ENCODE measurements around the gene MUC4. TPM values are rescaled to one million over a fixed set of nuclear protein-coding genes. Genes with fewer than 3 reads are reported as not detected.

The MUC4 gene
- total and polyA plus RNA-seq, 4 donors: 0.59 to 6.3 (median 2.0) TPM

- no peak overlapping the region for H3K27ac ChIP-seq (ENCODE audit: low read depth, low read length)
- H3K36me3 ChIP-seq (ENCODE audit: control insufficient read depth, insufficient read depth, low read length): no peaks in the 10 kb centered on the region
- DNase-seq (ENCODE audit: low read depth in 4 of 6, low spot score in 6 of 6): peak in 1 of 6 donors; percentile 55
- 80% methylated on average over 3 of the region's 16 CpGs for WGBS (ENCODE audit: insufficient coverage)
- no peaks in the 10 kb centered on the region for H3K9me3 ChIP-seq (ENCODE audit: control insufficient read depth, insufficient read depth, low read length)
- peaks cover 5% of the 10 kb centered on the region for H3K27me3 ChIP-seq (ENCODE audit: control insufficient read depth, insufficient read depth, low read length)
- no peak overlapping the region for H3K4me3 ChIP-seq (ENCODE audit: low read depth, low read length)
- H3K4me1 ChIP-seq (ENCODE audit: control insufficient read depth, insufficient read depth, low read length): peaks cover 31% of the 10 kb centered on the region
Observed at GRCh38 chr3:195755791-195756676, 55.7 kb downstream of the MUC4 start.

- DNase-seq (ENCODE audit: low read depth in 4 of 6, low spot score in 6 of 6): peak in 1 of 6 donors; percentile 19
- Histone ChIP-seq H3K27ac (ENCODE audit: low read depth, low read length) (no peak overlapping the region), H3K9me3 (ENCODE audit: control insufficient read depth, insufficient read depth, low read length) (no peaks in the 10 kb centered on the region), H3K36me3 (ENCODE audit: control insufficient read depth, insufficient read depth, low read length) (no peaks in the 10 kb centered on the region), H3K4me1 (ENCODE audit: control insufficient read depth, insufficient read depth, low read length) (peaks cover 26% of the 10 kb centered on the region), H3K27me3 (ENCODE audit: control insufficient read depth, insufficient read depth, low read length) (peaks cover 3% of the 10 kb centered on the region), H3K4me3 (ENCODE audit: low read depth, low read length) (no peak overlapping the region)
- 93% methylated on average over 1 of the region's 7 CpGs for WGBS (ENCODE audit: insufficient coverage)
Observed at GRCh38 chr3:195755391-195755790, 56.3 kb downstream of the MUC4 start.

GRCh38 chr3:195754906-195755305, 56.8 kb downstream of the MUC4 start:
- no peaks in the 10 kb centered on the region for H3K9me3 ChIP-seq (ENCODE audit: control insufficient read depth, insufficient read depth, low read length)
- no peak overlapping the region for H3K4me3 ChIP-seq (ENCODE audit: low read depth, low read length)
- DNase-seq (ENCODE audit: low read depth in 4 of 6, low spot score in 6 of 6): no peak
- peaks cover 3% of the 10 kb centered on the region for H3K27me3 ChIP-seq (ENCODE audit: control insufficient read depth, insufficient read depth, low read length)
- H3K36me3 ChIP-seq (ENCODE audit: control insufficient read depth, insufficient read depth, low read length): no peaks in the 10 kb centered on the region
- H3K27ac ChIP-seq (ENCODE audit: low read depth, low read length): no peak overlapping the region
- peaks cover 26% of the 10 kb centered on the region for H3K4me1 ChIP-seq (ENCODE audit: control insufficient read depth, insufficient read depth, low read length)
- 95% methylated on average over 6 of the region's 7 CpGs for WGBS (ENCODE audit: insufficient coverage)

GRCh38 chr3:195754141-195754540, 57.6 kb downstream of the MUC4 start:
- Histone ChIP-seq H3K9me3 (ENCODE audit: control insufficient read depth, insufficient read depth, low read length) (no peaks in the 10 kb centered on the region), H3K4me3 (ENCODE audit: low read depth, low read length) (no peak overlapping the region), H3K4me1 (ENCODE audit: control insufficient read depth, insufficient read depth, low read length) (peaks cover 26% of the 10 kb centered on the region), H3K36me3 (ENCODE audit: control insufficient read depth, insufficient read depth, low read length) (no peaks in the 10 kb centered on the region), H3K27me3 (ENCODE audit: control insufficient read depth, insufficient read depth, low read length) (peaks cover 3% of the 10 kb centered on the region), H3K27ac (ENCODE audit: low read depth, low read length) (no peak overlapping the region)
- WGBS (ENCODE audit: insufficient coverage): 90% methylated on average over 17 of the region's 19 CpGs
- no peak for DNase-seq (ENCODE audit: low read depth in 4 of 6, low spot score in 6 of 6)

- Histone ChIP-seq H3K4me1 (ENCODE audit: control insufficient read depth, insufficient read depth, low read length) (peaks cover 26% of the 10 kb centered on the region), H3K4me3 (ENCODE audit: low read depth, low read length) (no peak overlapping the region), H3K27me3 (ENCODE audit: control insufficient read depth, insufficient read depth, low read length) (peaks cover 5% of the 10 kb centered on the region), H3K9me3 (ENCODE audit: control insufficient read depth, insufficient read depth, low read length) (no peaks in the 10 kb centered on the region), H3K36me3 (ENCODE audit: control insufficient read depth, insufficient read depth, low read length) (peaks cover 2% of the 10 kb centered on the region), H3K27ac (ENCODE audit: low read depth, low read length) (no peak overlapping the region)
- 64% methylated on average over 14 of the region's 14 CpGs for WGBS (ENCODE audit: insufficient coverage)
- DNase-seq (ENCODE audit: low read depth in 4 of 6, low spot score in 6 of 6): no peak
Observed at GRCh38 chr3:195753581-195753980, 58.1 kb downstream of the MUC4 start.

GRCh38 chr3:195752546-195753331, 59.0 kb downstream of the MUC4 start:
- 82% methylated on average over 19 of the region's 26 CpGs for WGBS (ENCODE audit: insufficient coverage)
- no peak overlapping the region for H3K27ac ChIP-seq (ENCODE audit: low read depth, low read length)
- H3K36me3 ChIP-seq (ENCODE audit: control insufficient read depth, insufficient read depth, low read length): peaks cover 2% of the 10 kb centered on the region
- peaks cover 5% of the 10 kb centered on the region for H3K27me3 ChIP-seq (ENCODE audit: control insufficient read depth, insufficient read depth, low read length)
- H3K4me3 ChIP-seq (ENCODE audit: low read depth, low read length): no peak overlapping the region
- DNase-seq (ENCODE audit: low read depth in 4 of 6, low spot score in 6 of 6): peak in 1 of 6 donors; percentile 61
- H3K9me3 ChIP-seq (ENCODE audit: control insufficient read depth, insufficient read depth, low read length): no peaks in the 10 kb centered on the region
- peaks cover 25% of the 10 kb centered on the region for H3K4me1 ChIP-seq (ENCODE audit: control insufficient read depth, insufficient read depth, low read length)

GRCh38 chr3:195752066-195752465, 59.7 kb downstream of the MUC4 start:
- H3K27ac ChIP-seq (ENCODE audit: low read depth, low read length): no peak overlapping the region
- DNase-seq (ENCODE audit: low read depth in 4 of 6, low spot score in 6 of 6): no peak
- peaks cover 5% of the 10 kb centered on the region for H3K27me3 ChIP-seq (ENCODE audit: control insufficient read depth, insufficient read depth, low read length)
- peaks cover 8% of the 10 kb centered on the region for H3K36me3 ChIP-seq (ENCODE audit: control insufficient read depth, insufficient read depth, low read length)
- 94% methylated on average over 6 of the region's 13 CpGs for WGBS (ENCODE audit: insufficient coverage)
- no peak overlapping the region for H3K4me3 ChIP-seq (ENCODE audit: low read depth, low read length)
- no peaks in the 10 kb centered on the region for H3K9me3 ChIP-seq (ENCODE audit: control insufficient read depth, insufficient read depth, low read length)
- H3K4me1 ChIP-seq (ENCODE audit: control insufficient read depth, insufficient read depth, low read length): peaks cover 18% of the 10 kb centered on the region

GRCh38 chr3:195751560-195751959, 60.2 kb downstream of the MUC4 start:
- DNase-seq (ENCODE audit: low read depth in 4 of 6, low spot score in 6 of 6): no peak
- Histone ChIP-seq H3K4me1 (ENCODE audit: control insufficient read depth, insufficient read depth, low read length) (peaks cover 13% of the 10 kb centered on the region), H3K27me3 (ENCODE audit: control insufficient read depth, insufficient read depth, low read length) (peaks cover 5% of the 10 kb centered on the region), H3K27ac (ENCODE audit: low read depth, low read length) (no peak overlapping the region), H3K4me3 (ENCODE audit: low read depth, low read length) (no peak overlapping the region), H3K36me3 (ENCODE audit: control insufficient read depth, insufficient read depth, low read length) (peaks cover 9% of the 10 kb centered on the region), H3K9me3 (ENCODE audit: control insufficient read depth, insufficient read depth, low read length) (no peaks in the 10 kb centered on the region)
- WGBS (ENCODE audit: insufficient coverage): 69% methylated on average over 7 of the region's 7 CpGs

- no peak overlapping the region for H3K27ac ChIP-seq (ENCODE audit: low read depth, low read length)
- H3K27me3 ChIP-seq (ENCODE audit: control insufficient read depth, insufficient read depth, low read length): peaks cover 5% of the 10 kb centered on the region
- no peak overlapping the region for H3K4me3 ChIP-seq (ENCODE audit: low read depth, low read length)
- H3K36me3 ChIP-seq (ENCODE audit: control insufficient read depth, insufficient read depth, low read length): peaks cover 9% of the 10 kb centered on the region
- no peak for DNase-seq (ENCODE audit: low read depth in 4 of 6, low spot score in 6 of 6)
- no peaks in the 10 kb centered on the region for H3K9me3 ChIP-seq (ENCODE audit: control insufficient read depth, insufficient read depth, low read length)
- 90% methylated on average over 14 of the region's 30 CpGs for WGBS (ENCODE audit: insufficient coverage)
- H3K4me1 ChIP-seq (ENCODE audit: control insufficient read depth, insufficient read depth, low read length): peaks cover 9% of the 10 kb centered on the region
Observed at GRCh38 chr3:195750797-195751520, 60.8 kb downstream of the MUC4 start.

Data from spinal cord (tissue), 10 donors.